Measurements from ENCODE around the gene USP3. TPM values are rescaled to one million over a fixed set of nuclear protein-coding genes. Genes with fewer than 3 reads are reported as not detected.
"Not testable (repeated sequence)": the region's sequence is repeated elsewhere in the genome, so short reads cannot be mapped to it uniquely, and the experiment has no call there.

Gene USP3
- total and polyA plus RNA-seq, 2 experiments from 2014 or later, result 15.4 to 21.0 TPM

- in situ Hi-C loops (cut with MboI), result no loop called here
- DNase-seq, result peak; percentile 21
Observed at GRCh38 chr15:63519548-63520178, 15.3 kb downstream of the USP3 start.

GRCh38 chr15:63520462-63520861 lies 16.1 kb downstream of the USP3 start:
- H3F3A ChIP-seq (ENCODE audit: insufficient read depth); H3K27me3 ChIP-seq (replicated peaks; ENCODE audit: insufficient read depth); H3K27ac ChIP-seq; H2AFZ ChIP-seq; H3K36me3 ChIP-seq (ENCODE audit: low read depth); H4K20me1 ChIP-seq (ENCODE audit: insufficient read depth); H3K4me3 ChIP-seq; H3K4me2 ChIP-seq (ENCODE audit: unreplicated experiment); H3K9ac ChIP-seq; H3K9me3 ChIP-seq (ENCODE audit: low read depth); DNase-seq; in situ Hi-C loops (cut with MboI); H3K9me2 ChIP-seq (ENCODE audit: insufficient read depth): not testable (repeated sequence)
- Histone ChIP-seq H3K79me2 (ENCODE audit: insufficient read depth) (peaks cover 100% of the 10 kb centered on the region), H3K4me1 (ENCODE audit: insufficient read depth) (peaks cover 32% of the 10 kb centered on the region)
- WGBS, 2 experiments (ENCODE audit: low coverage in 1 of 2, low lambda C conversion rate in 2 of 2, missing lambda C conversion rate in 2 of 2), result 97 to 98% methylated on average over 6 to 7 of the region's 7 CpGs

More at GRCh38 chr15:63519548-63520178, 15.3 kb downstream of the USP3 start:
- Histone ChIP-seq H3K9me3 (ENCODE audit: low read depth) (no peaks in the 10 kb centered on the region), H3K27me3 (replicated peaks; ENCODE audit: insufficient read depth) (no peaks in the 10 kb centered on the region), H3F3A (ENCODE audit: insufficient read depth) (peaks cover 13% of the 10 kb centered on the region), H2AFZ (no peak overlapping the region), H4K20me1 (ENCODE audit: insufficient read depth) (no peaks in the 10 kb centered on the region), H3K79me2 (ENCODE audit: insufficient read depth) (peaks cover 98% of the 10 kb centered on the region), H3K36me3 (ENCODE audit: low read depth) (no peaks in the 10 kb centered on the region), H3K4me1 (ENCODE audit: insufficient read depth) (peaks cover 40% of the 10 kb centered on the region), H3K27ac (no peak overlapping the region), H3K9ac (no peak overlapping the region), H3K9me2 (ENCODE audit: insufficient read depth) (no peaks in the 10 kb centered on the region), H3K4me2 (ENCODE audit: unreplicated experiment) (no peak overlapping the region), H3K4me3 (no peak overlapping the region)
- 40 to 54% methylated on average over 7 of the region's 7 CpGs for WGBS, 2 experiments (ENCODE audit: low coverage in 1 of 2, low lambda C conversion rate in 2 of 2, missing lambda C conversion rate in 2 of 2)
- TF ChIP-seq EZH2 (IDR thresholded peaks at IDR 0.05; ENCODE audit: insufficient read depth, poor library complexity, severe bottlenecking), result no peak
- TF ChIP-seq EZH2phosphoT487 (IDR thresholded peaks at IDR 0.05; ENCODE audit: insufficient read depth, low read depth), result no peak

- no peak overlapping the region; the same call in 1 of the 2 replicates for H3K27ac ChIP-seq
- H4K20me1 ChIP-seq (ENCODE audit: insufficient read depth), result no peaks in the 10 kb centered on the region
- DNase-seq, result peak; percentile 50
Observed at GRCh38 chr15:63522225-63522578, 17.8 kb downstream of the USP3 start.

GRCh38 chr15:63523306-63523990 lies 19.1 kb downstream of the USP3 start:
- Histone ChIP-seq H3K27me3 (replicated peaks; ENCODE audit: insufficient read depth) (no peaks in the 10 kb centered on the region), H3K9me2 (ENCODE audit: insufficient read depth) (no peaks in the 10 kb centered on the region), H3F3A (ENCODE audit: insufficient read depth) (peaks cover 8% of the 10 kb centered on the region; the same call in 1 of the 2 replicates), H3K4me1 (ENCODE audit: insufficient read depth) (peaks cover 44% of the 10 kb centered on the region), H4K20me1 (ENCODE audit: insufficient read depth) (no peaks in the 10 kb centered on the region), H3K79me2 (ENCODE audit: insufficient read depth) (peaks cover 100% of the 10 kb centered on the region), H3K36me3 (ENCODE audit: low read depth) (no peaks in the 10 kb centered on the region), H3K9ac (no peak overlapping the region), H3K9me3 (ENCODE audit: low read depth) (no peaks in the 10 kb centered on the region), H3K4me3 (no peak overlapping the region), H2AFZ (no peak overlapping the region), H3K4me2 (ENCODE audit: unreplicated experiment) (peak overlapping the region; percentile 11), H3K27ac (peak overlapping the region; percentile 3; the same call in 1 of the 2 replicates)
- peak; percentile 51 for DNase-seq
- TF ChIP-seq EZH2 (IDR thresholded peaks at IDR 0.05; ENCODE audit: insufficient read depth, poor library complexity, severe bottlenecking), result no peak
- TF ChIP-seq EZH2phosphoT487 (IDR thresholded peaks at IDR 0.05; ENCODE audit: insufficient read depth, low read depth), result no peak
- WGBS, 2 experiments (ENCODE audit: low coverage in 1 of 2, low lambda C conversion rate in 2 of 2, missing lambda C conversion rate in 2 of 2), result 54 to 56% methylated on average over 4 of the region's 4 CpGs
- in situ Hi-C loops (cut with MboI), result no loop called here

More at GRCh38 chr15:63522225-63522578, 17.8 kb downstream of the USP3 start:
- TF ChIP-seq EZH2phosphoT487 (IDR thresholded peaks at IDR 0.05; ENCODE audit: insufficient read depth, low read depth) (no peak), EZH2 (IDR thresholded peaks at IDR 0.05; ENCODE audit: insufficient read depth, poor library complexity, severe bottlenecking) (no peak)
- peaks cover 8% of the 10 kb centered on the region; the same call in 1 of the 2 replicates for H3F3A ChIP-seq (ENCODE audit: insufficient read depth)
- H3K27me3 ChIP-seq (replicated peaks; ENCODE audit: insufficient read depth), result no peaks in the 10 kb centered on the region
- no peak overlapping the region for H3K4me3 ChIP-seq
- H3K9me3 ChIP-seq (ENCODE audit: low read depth), result no peaks in the 10 kb centered on the region
- no peaks in the 10 kb centered on the region for H3K36me3 ChIP-seq (ENCODE audit: low read depth)
- peaks cover 37% of the 10 kb centered on the region for H3K4me1 ChIP-seq (ENCODE audit: insufficient read depth)
- H3K4me2 ChIP-seq (ENCODE audit: unreplicated experiment), result peak overlapping the region; percentile 16
- H2AFZ ChIP-seq, result no peak overlapping the region
- WGBS, 2 experiments (ENCODE audit: low coverage in 1 of 2, low lambda C conversion rate in 2 of 2, missing lambda C conversion rate in 2 of 2), result 46 to 52% methylated on average over 3 of the region's 3 CpGs
- in situ Hi-C loops (cut with MboI), result no loop called here
- peaks cover 100% of the 10 kb centered on the region for H3K79me2 ChIP-seq (ENCODE audit: insufficient read depth)
- H3K9me2 ChIP-seq (ENCODE audit: insufficient read depth), result no peaks in the 10 kb centered on the region
- no peak overlapping the region for H3K9ac ChIP-seq

All from GM23248 (cell line).